Measurements from ENCODE around the gene RPL23.

Gene RPL23

GRCh38 chr17:38885044-38885727, 31.7 kb upstream of the RPL23 start:
- no peak for TF ChIP-seq CTCF (conservative IDR thresholded peaks at IDR 0.05; ENCODE audit: low read length)

GRCh38 chr17:38883592-38884526, 30.3 kb upstream of the RPL23 start:
- no peak for DNase-seq (ENCODE audit: low read depth)
- TF ChIP-seq CTCF (conservative IDR thresholded peaks at IDR 0.05; ENCODE audit: low read length): peak; percentile 8; the same call in 1 of the 2 replicates
- H3K4me3 ChIP-seq (ENCODE audit: low read length): no peak overlapping the region

More at GRCh38 chr17:38885044-38885727, 31.7 kb upstream of the RPL23 start:
- no peak overlapping the region for H3K4me3 ChIP-seq (ENCODE audit: low read length)
- DNase-seq (ENCODE audit: low read depth): no peak

- DNase-seq (ENCODE audit: low read depth): no peak
- no peak overlapping the region for H3K4me3 ChIP-seq (ENCODE audit: low read length)
- TF ChIP-seq CTCF (conservative IDR thresholded peaks at IDR 0.05; ENCODE audit: low read length): no peak
Observed at GRCh38 chr17:38882870-38883269, 29.3 kb upstream of the RPL23 start.

GRCh38 chr17:38881600-38882191, 28.2 kb upstream of the RPL23 start:
- DNase-seq (ENCODE audit: low read depth): peak; percentile 40

GRCh38 chr17:38879878-38880665, 26.6 kb upstream of the RPL23 start:
- TF ChIP-seq CTCF (conservative IDR thresholded peaks at IDR 0.05; ENCODE audit: low read length): no peak
- peak; percentile 85 for DNase-seq (ENCODE audit: low read depth)
- peak overlapping the region; percentile 23 for H3K4me3 ChIP-seq (ENCODE audit: low read length)

More at GRCh38 chr17:38881600-38882191, 28.2 kb upstream of the RPL23 start:
- no peak for TF ChIP-seq CTCF (conservative IDR thresholded peaks at IDR 0.05; ENCODE audit: low read length)
- no peak overlapping the region; the same call in 1 of the 2 replicates for H3K4me3 ChIP-seq (ENCODE audit: low read length)

GRCh38 chr17:38877130-38877851, 23.8 kb upstream of the RPL23 start:
- no peak for TF ChIP-seq CTCF (conservative IDR thresholded peaks at IDR 0.05; ENCODE audit: low read length)
- DNase-seq (ENCODE audit: low read depth): no peak
- H3K4me3 ChIP-seq (ENCODE audit: low read length): peak overlapping the region; percentile 8

Measured in AG10803 (cell line).